ENCODE measurements around the gene PER2. TPM values are rescaled to one million over a fixed set of nuclear protein-coding genes. Genes with fewer than 3 reads are reported as not detected.
A peak's percentile ranks its signal among the peaks of the same experiment; 100 is the strongest.

PER2 gene
- total RNA-seq, 1 donor from 2014 or later: 11.7 TPM

DNA sequence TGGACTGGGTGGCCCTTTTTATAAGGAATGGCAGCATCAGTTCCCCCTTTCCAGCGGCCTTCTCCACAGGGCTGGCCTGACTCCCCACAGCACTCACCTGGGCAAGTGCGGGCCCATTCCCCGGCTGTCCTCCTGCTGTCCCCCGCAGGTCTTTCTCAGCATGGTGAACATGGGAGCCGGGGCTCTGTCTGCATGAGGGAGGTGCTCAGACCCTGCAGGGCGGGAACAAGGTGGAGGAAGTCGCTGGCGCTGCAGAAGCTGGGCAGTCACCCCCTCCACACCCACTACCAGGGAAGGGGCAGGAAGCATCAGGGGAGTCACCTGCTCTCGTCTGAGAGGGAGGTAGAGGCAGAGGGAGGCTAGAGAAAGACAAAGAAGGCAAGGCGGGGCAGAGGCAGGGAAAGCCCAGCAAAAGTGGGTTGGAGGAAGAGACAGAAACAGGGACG, 60.8 kb downstream of the PER2 start:
- Mint-ChIP-seq H3K4me1 (peaks cover 28% of the 10 kb centered on the region), H3K9me3 (no peaks in the 10 kb centered on the region), H3K27me3 (ENCODE audit: low read depth) (peaks cover 8% of the 10 kb centered on the region), H3K36me3 (peaks cover 7% of the 10 kb centered on the region), H3K4me3 (no peak overlapping the region), H3K27ac (no peak overlapping the region)
- TF ChIP-seq CTCF (IDR thresholded peaks at IDR 0.05; ENCODE audit: unreplicated experiment): no peak
- no peak for DNase-seq (ENCODE audit: low spot score in 2 of 2, unreplicated experiment in 2 of 2)

- no peak for TF ChIP-seq CTCF (IDR thresholded peaks at IDR 0.05; ENCODE audit: unreplicated experiment)
- Mint-ChIP-seq H3K36me3 (peaks cover 7% of the 10 kb centered on the region), H3K4me3 (no peak overlapping the region), H3K4me1 (peaks cover 28% of the 10 kb centered on the region), H3K27me3 (ENCODE audit: low read depth) (peaks cover 7% of the 10 kb centered on the region), H3K9me3 (no peaks in the 10 kb centered on the region), H3K27ac (no peak overlapping the region)
- DNase-seq (ENCODE audit: low spot score in 2 of 2, unreplicated experiment in 2 of 2): no peak
Measured at GRCh38 chr2:238226698-238227586, 61.5 kb downstream of the PER2 start.

- no peak overlapping the region for H3K4me3 Mint-ChIP-seq
- DNase-seq (ENCODE audit: low spot score in 2 of 2, unreplicated experiment in 2 of 2): no peak
- peaks cover 23% of the 10 kb centered on the region for H3K4me1 Mint-ChIP-seq
- TF ChIP-seq CTCF (IDR thresholded peaks at IDR 0.05; ENCODE audit: unreplicated experiment): no peak
- H3K27ac Mint-ChIP-seq: peak overlapping the region; percentile 6
- no peaks in the 10 kb centered on the region for H3K9me3 Mint-ChIP-seq
- H3K27me3 Mint-ChIP-seq (ENCODE audit: low read depth): peaks cover 5% of the 10 kb centered on the region
- H3K36me3 Mint-ChIP-seq: peaks cover 7% of the 10 kb centered on the region
Measured at GRCh38 chr2:238225911-238226697, 62.3 kb downstream of the PER2 start.

DNA sequence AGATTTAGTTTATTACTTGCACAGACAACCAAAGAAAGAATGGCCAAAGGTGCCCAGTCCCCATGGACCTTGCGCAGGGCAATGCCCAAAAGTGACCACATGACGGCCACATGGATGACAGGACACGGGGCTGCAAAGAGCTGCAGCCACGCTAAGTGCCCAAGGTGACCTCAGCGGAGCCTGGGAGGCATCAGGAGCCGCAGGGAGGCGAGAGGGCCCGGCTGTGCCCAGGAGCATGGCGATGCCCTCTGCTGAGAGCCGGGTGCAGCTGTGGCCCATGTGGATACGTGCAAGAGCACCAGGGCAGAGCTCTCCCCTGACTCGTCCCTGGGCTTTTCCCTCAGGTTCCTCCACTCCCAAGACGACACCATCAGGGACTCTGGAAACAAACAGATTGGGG, 63.3 kb downstream of the PER2 start:
- no peaks in the 10 kb centered on the region for H3K9me3 Mint-ChIP-seq
- peaks cover 15% of the 10 kb centered on the region for H3K4me1 Mint-ChIP-seq
- peaks cover 7% of the 10 kb centered on the region for H3K36me3 Mint-ChIP-seq
- H3K27me3 Mint-ChIP-seq (ENCODE audit: low read depth): no peaks in the 10 kb centered on the region
- DNase-seq (ENCODE audit: low spot score in 2 of 2, unreplicated experiment in 2 of 2): no peak
- TF ChIP-seq CTCF (IDR thresholded peaks at IDR 0.05; ENCODE audit: unreplicated experiment): no peak
- no peak overlapping the region for H3K4me3 Mint-ChIP-seq
- no peak overlapping the region for H3K27ac Mint-ChIP-seq

DNA sequence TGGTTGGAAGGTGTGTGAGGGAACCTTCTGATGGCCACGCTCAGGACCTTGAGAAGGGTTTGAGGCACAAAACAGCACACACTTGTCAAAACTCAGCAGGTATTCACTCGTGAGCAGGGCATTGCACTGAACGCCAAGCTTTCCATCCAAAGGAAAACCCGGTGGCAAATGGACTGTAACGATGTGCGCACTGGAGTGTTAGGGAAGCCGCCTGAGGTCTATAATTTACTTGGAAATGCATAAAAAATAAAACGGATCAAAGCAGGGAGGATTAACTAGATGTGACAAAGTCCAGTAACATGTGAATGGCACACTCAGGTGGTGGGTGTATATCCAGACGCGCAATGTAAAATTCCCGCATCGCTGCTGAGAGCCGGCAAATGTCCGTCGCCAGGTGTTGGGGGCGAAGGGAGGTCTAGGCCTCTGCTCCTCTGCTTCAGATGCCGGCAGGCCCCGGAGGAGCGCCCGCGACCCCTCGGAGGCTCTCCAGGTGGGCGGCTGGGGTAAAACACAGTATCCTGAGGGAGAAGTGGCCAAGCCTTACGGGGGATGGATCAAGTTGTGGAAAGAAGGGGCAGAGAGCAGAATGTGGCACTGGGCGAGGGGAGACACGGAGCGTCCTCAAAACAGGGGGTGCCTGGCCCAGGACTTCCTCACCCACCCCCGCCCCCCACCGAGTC, 63.9 kb downstream of the PER2 start:
- Mint-ChIP-seq H3K9me3 (no peaks in the 10 kb centered on the region), H3K27ac (no peak overlapping the region), H3K4me3 (no peak overlapping the region), H3K4me1 (peaks cover 15% of the 10 kb centered on the region), H3K27me3 (ENCODE audit: low read depth) (no peaks in the 10 kb centered on the region), H3K36me3 (peaks cover 7% of the 10 kb centered on the region)
- DNase-seq (ENCODE audit: low spot score in 2 of 2, unreplicated experiment in 2 of 2): no peak
- no peak for TF ChIP-seq CTCF (IDR thresholded peaks at IDR 0.05; ENCODE audit: unreplicated experiment)

Data from mesothelial cell of epicardium (in vitro differentiated cells).